Measurements from ENCODE around the gene JAK2.
"Not testable (repeated sequence)": the region's sequence is repeated elsewhere in the genome, so short reads cannot be mapped to it uniquely, and the experiment has no call there.

The JAK2 gene

DNA sequence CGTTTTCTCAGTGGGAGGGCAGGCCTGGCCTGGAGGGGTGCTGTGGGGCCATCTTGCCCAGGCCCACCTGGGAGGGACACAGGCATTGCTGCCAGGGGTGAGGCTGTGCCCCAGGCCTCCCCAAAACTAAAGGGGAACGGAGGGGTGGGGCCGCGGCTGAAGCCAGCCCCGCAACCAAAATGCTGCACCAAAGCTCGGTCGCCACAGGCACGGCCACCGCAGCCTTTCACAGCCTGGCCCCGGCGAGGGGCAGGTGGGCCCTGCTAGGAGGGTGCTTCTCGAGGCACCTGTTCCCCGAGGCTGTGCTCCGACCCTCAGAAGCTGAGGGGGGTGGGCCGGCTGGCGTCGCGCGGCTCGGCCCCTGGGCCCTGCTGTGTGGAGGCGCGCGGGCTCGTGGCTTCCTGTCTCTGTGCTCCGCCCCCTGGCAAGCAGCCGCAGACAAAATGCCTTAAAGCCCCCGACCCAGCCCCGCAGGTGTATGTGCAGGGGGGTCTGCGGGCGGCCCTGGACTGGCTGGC is 57.6 kb downstream of the JAK2 start:
- DNase-seq (no peak), ATAC-seq (no peak)
- Mint-ChIP-seq H3K4me1 (no peaks in the 10 kb centered on the region), H3K27ac (no peak overlapping the region), H3K9me3 (peaks cover 8% of the 10 kb centered on the region), H3K4me3 (no peak overlapping the region), H3K36me3 (ENCODE audit: low read depth) (peaks cover 66% of the 10 kb centered on the region), H3K27me3 (no peaks in the 10 kb centered on the region)

DNA sequence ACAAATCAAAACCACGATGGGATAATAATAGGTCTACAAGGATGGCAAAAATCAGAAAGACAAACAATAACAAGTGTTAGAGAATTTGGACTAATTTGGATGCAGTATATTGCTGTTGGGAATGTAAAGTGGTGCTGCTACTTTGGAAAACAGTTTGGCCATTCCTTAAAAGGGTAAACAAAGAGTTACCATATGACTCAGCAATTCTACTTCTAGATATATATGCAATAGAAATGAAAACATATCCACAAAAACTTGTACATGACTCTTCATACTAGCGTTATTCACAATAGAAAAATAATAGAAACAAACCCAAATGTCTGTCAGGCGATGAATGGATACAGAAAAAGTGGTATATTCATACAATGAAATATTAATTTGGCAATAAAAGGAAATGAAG is 58.3 kb downstream of the JAK2 start:
- no peak overlapping the region for H3K27ac Mint-ChIP-seq
- no peak overlapping the region for H3K4me3 Mint-ChIP-seq
- no peak for ATAC-seq
- no peaks in the 10 kb centered on the region for H3K27me3 Mint-ChIP-seq
- no peaks in the 10 kb centered on the region for H3K4me1 Mint-ChIP-seq
- no peak for DNase-seq
- H3K36me3 Mint-ChIP-seq (ENCODE audit: low read depth) = peaks cover 66% of the 10 kb centered on the region
- H3K9me3 Mint-ChIP-seq = peaks cover 8% of the 10 kb centered on the region

DNA sequence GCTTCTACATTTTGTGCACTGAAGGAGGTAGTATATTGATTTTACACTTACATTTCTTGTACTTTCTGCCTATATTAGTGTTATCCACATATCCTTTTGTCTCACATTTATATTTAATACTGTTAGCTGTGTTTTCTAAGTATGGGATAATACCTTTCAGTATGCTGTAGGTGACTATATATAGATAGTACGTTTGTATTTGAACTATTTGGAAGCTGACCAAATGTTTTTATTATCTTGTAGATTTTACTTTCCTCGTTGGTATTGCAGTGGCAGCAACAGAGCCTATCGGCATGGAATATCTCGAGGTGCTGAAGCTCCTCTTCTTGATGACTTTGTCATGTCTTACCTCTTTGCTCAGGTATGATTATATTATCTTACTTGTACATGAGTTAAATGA is 59.1 kb downstream of the JAK2 start:
- Mint-ChIP-seq H3K9me3 (peaks cover 3% of the 10 kb centered on the region), H3K27me3 (no peaks in the 10 kb centered on the region), H3K4me3 (no peak overlapping the region), H3K4me1 (no peaks in the 10 kb centered on the region), H3K27ac (no peak overlapping the region), H3K36me3 (ENCODE audit: low read depth) (peaks cover 62% of the 10 kb centered on the region)
- ATAC-seq (no peak), DNase-seq (no peak)

DNA sequence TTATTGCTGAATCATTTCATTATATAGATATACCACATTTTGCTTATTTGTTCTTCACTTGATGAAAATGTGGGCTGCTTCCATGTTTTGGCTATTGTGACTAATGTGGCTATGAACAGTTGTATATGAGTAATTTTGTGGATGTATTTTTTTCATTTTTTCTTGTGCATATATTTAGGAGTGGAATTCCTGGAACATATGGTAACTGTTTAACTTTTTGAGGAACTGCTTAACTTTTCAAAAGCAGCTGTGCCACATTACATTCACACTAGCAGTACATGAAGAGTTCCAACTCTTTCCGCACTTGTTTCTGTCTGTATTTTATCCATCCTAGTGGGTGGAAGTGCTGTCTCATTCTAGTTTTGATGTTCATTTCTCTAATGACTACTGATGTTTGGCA is 67.8 kb downstream of the JAK2 start:
- peaks cover 49% of the 10 kb centered on the region for H3K36me3 Mint-ChIP-seq (ENCODE audit: low read depth)
- ATAC-seq = no peak

DNA sequence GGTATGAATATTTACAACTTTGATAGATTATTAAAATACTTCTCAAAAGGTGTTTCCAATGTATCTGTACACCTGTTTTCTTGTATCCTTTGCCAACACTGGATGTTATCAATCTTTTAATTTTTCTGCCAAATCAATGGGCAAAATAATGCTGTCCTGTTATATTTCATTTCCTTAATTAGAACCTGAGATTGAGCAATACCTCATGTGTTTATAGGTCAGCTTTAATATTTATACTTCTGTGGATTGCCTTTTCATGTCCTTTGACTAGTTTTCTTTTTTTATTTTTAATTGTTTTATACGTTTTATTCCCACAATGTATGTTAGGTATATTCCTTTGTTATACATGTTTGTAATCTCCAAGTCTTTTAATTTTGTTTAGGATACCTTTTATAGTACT is 77.6 kb downstream of the JAK2 start:
- H3K9me3 Mint-ChIP-seq = no peaks in the 10 kb centered on the region
- DNase-seq (no peak), ATAC-seq (no peak)
- H3K27me3 Mint-ChIP-seq = no peaks in the 10 kb centered on the region
- H3K27ac Mint-ChIP-seq = no peak overlapping the region
- H3K4me3 Mint-ChIP-seq = no peak overlapping the region
- peaks cover 31% of the 10 kb centered on the region for H3K36me3 Mint-ChIP-seq (ENCODE audit: low read depth)
- H3K4me1 Mint-ChIP-seq = no peaks in the 10 kb centered on the region

More for the DNA sequence above, 67.8 kb downstream of the JAK2 start:
- H3K4me3 Mint-ChIP-seq = no peak overlapping the region
- H3K4me1 Mint-ChIP-seq = no peaks in the 10 kb centered on the region
- H3K27me3 Mint-ChIP-seq = no peaks in the 10 kb centered on the region
- DNase-seq = no peak
- H3K9me3 Mint-ChIP-seq = no peaks in the 10 kb centered on the region
- H3K27ac Mint-ChIP-seq = no peak overlapping the region

DNA sequence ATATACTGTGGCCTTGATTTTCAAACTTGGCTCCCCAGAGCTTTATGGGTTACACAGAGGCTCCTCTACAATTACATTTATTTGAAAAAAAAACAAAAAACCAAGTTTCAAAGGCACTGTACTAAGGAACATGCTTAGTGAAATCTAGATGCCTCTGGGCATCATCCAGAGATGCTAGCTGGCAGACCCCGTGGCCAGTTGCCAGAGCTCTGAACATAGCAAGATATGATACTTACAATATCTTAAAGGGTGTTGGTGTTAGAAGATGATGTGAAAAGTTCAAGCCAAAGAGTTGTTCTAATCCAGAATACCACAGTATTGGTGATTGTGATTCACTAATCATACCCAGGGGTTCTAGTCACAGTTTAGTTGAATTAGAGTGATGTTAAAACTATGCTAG is 87.8 kb downstream of the JAK2 start:
- Mint-ChIP-seq H3K4me1 (no peaks in the 10 kb centered on the region), H3K4me3 (no peak overlapping the region), H3K9me3 (no peaks in the 10 kb centered on the region), H3K27me3 (no peaks in the 10 kb centered on the region), H3K36me3 (ENCODE audit: low read depth) (peaks cover 39% of the 10 kb centered on the region), H3K27ac (no peak overlapping the region)
- DNase-seq = no peak
- ATAC-seq = no peak

DNA sequence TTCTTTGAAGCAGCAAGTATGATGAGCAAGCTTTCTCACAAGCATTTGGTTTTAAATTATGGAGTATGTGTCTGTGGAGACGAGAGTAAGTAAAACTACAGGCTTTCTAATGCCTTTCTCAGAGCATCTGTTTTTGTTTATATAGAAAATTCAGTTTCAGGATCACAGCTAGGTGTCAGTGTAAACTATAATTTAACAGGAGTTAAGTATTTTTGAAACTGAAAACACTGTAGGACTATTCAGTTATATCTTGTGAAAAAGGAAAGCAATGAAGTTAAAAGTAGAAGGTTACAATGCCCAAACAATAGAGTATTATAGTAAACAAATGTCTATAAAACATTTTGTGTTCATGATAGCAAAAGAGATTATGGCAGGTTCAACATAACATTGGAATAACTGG is 88.6 kb downstream of the JAK2 start:
- Mint-ChIP-seq H3K4me3 (no peak overlapping the region), H3K27ac (no peak overlapping the region), H3K9me3 (no peaks in the 10 kb centered on the region), H3K27me3 (no peaks in the 10 kb centered on the region), H3K4me1 (no peaks in the 10 kb centered on the region), H3K36me3 (ENCODE audit: low read depth) (peaks cover 38% of the 10 kb centered on the region)
- DNase-seq = no peak
- ATAC-seq = no peak

DNA sequence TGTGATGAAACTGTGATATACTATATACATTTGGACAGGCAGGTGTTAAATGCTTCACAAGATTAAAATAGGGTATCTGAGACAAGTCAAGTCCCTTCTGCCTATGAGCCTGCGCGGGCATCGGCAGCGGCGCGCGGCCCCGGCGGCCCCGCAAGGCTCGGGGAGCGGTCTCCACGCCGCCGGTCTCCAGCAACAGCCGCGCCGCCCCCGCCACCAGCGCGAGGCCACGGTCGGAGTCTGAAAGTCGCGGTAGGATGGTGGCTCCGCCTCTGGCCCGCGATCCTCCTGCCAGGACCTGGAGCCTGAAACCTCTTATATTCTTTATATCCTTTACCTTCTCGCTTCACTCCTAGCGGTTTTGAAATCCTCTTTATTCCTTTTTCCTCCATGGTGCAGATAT is 100.9 kb downstream of the JAK2 start:
- Mint-ChIP-seq H3K36me3 (ENCODE audit: low read depth) (peaks cover 60% of the 10 kb centered on the region), H3K4me1 (no peaks in the 10 kb centered on the region), H3K27me3 (no peaks in the 10 kb centered on the region), H3K4me3 (no peak overlapping the region), H3K9me3 (peaks cover 8% of the 10 kb centered on the region), H3K27ac (no peak overlapping the region)
- DNase-seq = no peak
- no peak for ATAC-seq

DNA sequence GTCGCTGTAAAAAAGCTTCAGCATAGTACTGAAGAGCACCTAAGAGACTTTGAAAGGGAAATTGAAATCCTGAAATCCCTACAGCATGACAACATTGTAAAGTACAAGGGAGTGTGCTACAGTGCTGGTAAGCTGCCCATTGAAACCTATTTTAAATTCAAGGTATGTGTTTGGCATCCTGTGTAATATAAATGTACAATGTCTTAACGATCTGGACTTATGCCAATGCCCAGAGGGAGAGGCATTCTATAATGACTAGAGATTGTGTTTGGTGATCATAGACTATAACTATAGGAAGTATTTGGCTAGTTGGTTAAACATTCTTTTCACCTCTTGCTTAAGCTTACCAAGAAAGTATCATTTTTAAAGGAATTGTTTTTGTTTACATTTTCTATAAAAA is 104.7 kb downstream of the JAK2 start:
- no peaks in the 10 kb centered on the region for H3K27me3 Mint-ChIP-seq
- no peak for DNase-seq
- H3K9me3 Mint-ChIP-seq = peaks cover 8% of the 10 kb centered on the region
- no peak overlapping the region for H3K4me3 Mint-ChIP-seq
- no peaks in the 10 kb centered on the region for H3K4me1 Mint-ChIP-seq
- H3K36me3 Mint-ChIP-seq (ENCODE audit: low read depth) = peaks cover 35% of the 10 kb centered on the region
- ATAC-seq = no peak
- no peak overlapping the region for H3K27ac Mint-ChIP-seq

DNA sequence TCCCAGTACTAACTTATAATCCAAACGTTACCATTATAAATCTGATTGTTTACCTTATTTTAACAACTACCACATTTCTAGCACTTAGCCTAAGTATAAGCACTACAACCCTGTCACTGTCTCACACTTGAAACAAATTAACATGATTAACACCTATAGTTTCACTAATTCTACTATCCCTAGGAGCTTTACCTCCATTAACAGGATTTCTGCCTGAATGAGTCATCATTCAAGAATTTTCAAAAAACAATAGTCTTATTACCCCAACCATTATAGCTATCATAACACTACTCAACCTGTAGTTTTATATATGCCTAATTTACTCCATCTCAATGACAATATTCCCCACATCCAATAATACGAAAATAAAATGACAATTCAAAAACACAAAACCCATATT is 110.7 kb downstream of the JAK2 start:
- H3K36me3 Mint-ChIP-seq (ENCODE audit: low read depth) = no peaks in the 10 kb centered on the region
- no peaks in the 10 kb centered on the region for H3K27me3 Mint-ChIP-seq
- no peaks in the 10 kb centered on the region for H3K9me3 Mint-ChIP-seq
- no peaks in the 10 kb centered on the region for H3K4me1 Mint-ChIP-seq
- H3K4me3 Mint-ChIP-seq = no peak overlapping the region
- H3K27ac Mint-ChIP-seq = no peak overlapping the region
- DNase-seq = no peak
- no peak for ATAC-seq

DNA sequence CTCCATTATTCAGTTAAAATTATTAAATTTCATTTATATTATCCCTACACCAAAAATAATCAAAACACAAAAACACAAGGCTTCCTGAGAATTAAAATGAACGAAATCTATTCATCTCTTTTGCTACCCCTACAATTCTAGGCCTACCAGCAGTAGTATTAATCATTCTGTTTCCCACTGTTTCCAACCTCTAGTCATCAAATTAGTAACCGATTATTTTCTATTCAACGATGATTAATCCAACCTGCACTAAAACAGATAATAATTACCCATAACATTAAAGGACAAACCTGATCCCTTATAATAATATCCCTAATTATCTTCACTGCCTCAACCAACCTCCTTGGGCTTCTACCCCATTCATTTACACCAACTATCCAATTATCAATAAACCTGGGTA is 114.4 kb downstream of the JAK2 start:
- Mint-ChIP-seq H3K9me3 (peaks cover 19% of the 10 kb centered on the region), H3K4me3 (no peak overlapping the region), H3K36me3 (ENCODE audit: low read depth) (peaks cover 10% of the 10 kb centered on the region), H3K27ac (no peak overlapping the region), H3K27me3 (no peaks in the 10 kb centered on the region), H3K4me1 (no peaks in the 10 kb centered on the region)
- DNase-seq = no peak
- no peak for ATAC-seq

DNA sequence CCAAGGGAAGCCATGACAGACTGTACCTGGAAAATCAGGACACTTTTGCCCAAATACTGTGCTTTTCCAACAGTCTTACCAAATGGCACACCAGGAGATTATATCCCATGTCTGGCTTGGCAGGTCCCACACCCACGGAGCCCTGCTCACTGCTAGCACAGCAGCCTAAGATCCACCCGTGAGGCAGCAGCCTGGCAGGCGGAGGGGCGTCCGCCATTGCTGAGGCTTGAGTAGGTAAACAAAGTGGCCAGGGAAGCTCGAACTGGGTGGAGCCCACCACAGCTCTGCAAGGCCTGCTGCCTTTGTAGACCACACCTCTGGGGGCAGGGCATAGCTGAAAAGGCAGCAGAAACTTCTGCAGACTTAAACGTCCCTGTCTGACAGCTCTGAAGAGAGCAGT is 116.1 kb downstream of the JAK2 start:
- not testable (repeated sequence) for H3K4me1 Mint-ChIP-seq, H3K27ac Mint-ChIP-seq, H3K27me3 Mint-ChIP-seq, ATAC-seq, DNase-seq, H3K4me3 Mint-ChIP-seq
- Mint-ChIP-seq H3K9me3 (peaks cover 31% of the 10 kb centered on the region), H3K36me3 (ENCODE audit: low read depth) (peaks cover 25% of the 10 kb centered on the region)

DNA sequence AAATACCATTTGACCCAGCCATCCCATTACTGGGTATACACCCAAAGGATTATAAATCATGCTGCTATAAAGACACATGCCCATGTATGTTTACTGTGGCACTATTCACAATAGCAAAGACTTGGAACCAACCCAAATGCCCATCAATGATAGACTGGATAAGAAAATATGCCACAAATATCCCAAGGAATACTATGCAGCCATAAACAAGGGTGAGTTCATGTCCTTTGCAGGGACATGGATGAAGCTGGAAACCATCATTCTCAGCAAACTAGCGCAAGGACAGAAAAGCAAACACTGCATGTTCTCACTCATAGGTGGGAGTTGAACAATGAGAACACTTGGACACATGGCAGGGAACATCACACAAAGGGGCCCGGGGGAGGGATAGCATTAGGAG is 121.4 kb downstream of the JAK2 start:
- DNase-seq, H3K4me1 Mint-ChIP-seq, H3K4me3 Mint-ChIP-seq, ATAC-seq, H3K27ac Mint-ChIP-seq, H3K27me3 Mint-ChIP-seq: not testable (repeated sequence)
- Mint-ChIP-seq H3K36me3 (ENCODE audit: low read depth) (peaks cover 38% of the 10 kb centered on the region), H3K9me3 (peaks cover 31% of the 10 kb centered on the region)

DNA sequence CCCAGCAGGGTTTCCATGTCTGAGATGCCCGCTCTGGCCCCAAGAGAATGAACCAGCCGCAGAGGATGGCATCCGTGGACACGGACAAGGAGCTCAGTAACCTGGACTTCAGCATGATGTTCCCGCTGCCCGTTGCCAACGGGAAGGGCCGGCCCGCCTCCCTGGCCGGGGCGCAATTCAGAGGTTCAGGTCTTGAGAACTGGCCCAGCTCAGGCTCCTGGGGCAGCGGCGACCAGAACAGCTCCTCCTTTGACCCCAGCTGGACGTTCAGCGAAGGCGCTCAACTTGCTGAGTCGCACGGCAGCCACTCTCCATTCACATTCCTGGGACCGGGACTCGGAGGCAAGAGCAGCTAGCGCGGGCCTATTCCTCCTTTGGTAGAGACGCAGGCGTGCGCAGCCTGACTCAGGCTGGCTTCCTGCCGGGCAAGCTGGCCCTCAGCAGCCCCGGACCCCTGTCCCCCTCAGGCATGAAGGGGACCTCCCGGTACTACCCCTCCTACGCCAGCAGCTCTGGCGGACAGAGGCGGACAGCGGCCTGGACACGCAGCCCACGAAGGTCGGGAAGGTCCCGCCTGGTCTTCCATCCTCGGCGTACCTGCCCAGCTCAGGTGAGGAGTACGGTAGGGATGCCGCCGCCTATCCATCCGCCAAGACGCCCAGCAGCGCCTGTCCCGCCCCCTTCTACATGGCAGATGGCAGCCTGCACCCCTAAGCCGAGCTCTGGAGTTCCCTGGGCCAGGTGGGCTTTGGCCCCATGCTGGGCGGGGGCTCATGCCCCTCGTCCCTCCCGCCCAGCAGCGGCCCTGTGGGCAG is 126.0 kb downstream of the JAK2 start:
- H3K27me3 Mint-ChIP-seq = no peaks in the 10 kb centered on the region
- H3K9me3 Mint-ChIP-seq = peaks cover 4% of the 10 kb centered on the region
- no peaks in the 10 kb centered on the region for H3K4me1 Mint-ChIP-seq
- H3K36me3 Mint-ChIP-seq (ENCODE audit: low read depth) = peaks cover 48% of the 10 kb centered on the region
- H3K4me3 Mint-ChIP-seq = no peak overlapping the region
- no peak for DNase-seq
- no peak for ATAC-seq
- no peak overlapping the region for H3K27ac Mint-ChIP-seq

DNA sequence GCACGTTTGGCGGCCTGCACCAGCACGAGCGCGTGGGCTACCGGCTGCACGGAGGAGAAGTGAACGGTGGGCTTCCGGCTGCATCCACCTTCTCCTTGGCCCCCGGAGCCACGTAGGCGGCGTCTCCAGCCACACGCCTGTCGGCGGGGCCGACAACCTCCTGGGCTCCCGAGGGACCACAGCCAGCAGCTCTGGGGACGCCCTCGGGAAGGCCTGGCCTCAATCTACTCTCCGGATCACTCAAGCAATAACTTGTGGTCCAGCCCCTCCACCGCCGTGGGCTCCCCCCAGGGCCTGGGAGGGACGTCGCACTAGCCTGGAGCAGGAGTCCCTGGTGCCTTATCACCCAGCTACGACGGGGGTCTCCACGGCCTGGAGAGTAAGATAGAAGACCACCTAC is 126.6 kb downstream of the JAK2 start:
- no peak for DNase-seq
- Mint-ChIP-seq H3K27ac (no peak overlapping the region), H3K4me3 (no peak overlapping the region), H3K36me3 (ENCODE audit: low read depth) (peaks cover 44% of the 10 kb centered on the region), H3K4me1 (no peaks in the 10 kb centered on the region), H3K9me3 (peaks cover 4% of the 10 kb centered on the region), H3K27me3 (no peaks in the 10 kb centered on the region)
- ATAC-seq = no peak

Data from activated naive CD8-positive, alpha-beta T cell treated with anti-CD3 and anti-CD28 coated beads, Interleukin-2, amount 50 U/mL, for 24 hours (primary cell).